Stimulated activated CD8-positive, alpha-beta memory T cell treated with anti-CD3 and anti-CD28 coated beads, Interleukin-15, amount 100 ng/mL, for 48 hours (primary cell): ENCODE data around the gene HOXA6.

ENCODE experiments used
- DNase-seq, 2 donors: peaks; one replicate each; pipeline ENCODE4 v3.0.0-alpha.2; 2020; ENCODE audit warnings: low read depth in 2 of 2

The HOXA6 gene

GRCh38 chr7:27137640-27138315 lies 9.8 kb downstream of the HOXA6 start:
- DNase-seq, result no peak

GRCh38 chr7:27134392-27134791 lies 13.2 kb downstream of the HOXA6 start:
- no peak for DNase-seq

- DNase-seq, result no peak
These were observed 14.0 kb downstream of the HOXA6 start for GRCh38 chr7:27133409-27134231.

GRCh38 chr7:27132978-27133377 lies 14.6 kb downstream of the HOXA6 start:
- no peak for DNase-seq

DNA sequence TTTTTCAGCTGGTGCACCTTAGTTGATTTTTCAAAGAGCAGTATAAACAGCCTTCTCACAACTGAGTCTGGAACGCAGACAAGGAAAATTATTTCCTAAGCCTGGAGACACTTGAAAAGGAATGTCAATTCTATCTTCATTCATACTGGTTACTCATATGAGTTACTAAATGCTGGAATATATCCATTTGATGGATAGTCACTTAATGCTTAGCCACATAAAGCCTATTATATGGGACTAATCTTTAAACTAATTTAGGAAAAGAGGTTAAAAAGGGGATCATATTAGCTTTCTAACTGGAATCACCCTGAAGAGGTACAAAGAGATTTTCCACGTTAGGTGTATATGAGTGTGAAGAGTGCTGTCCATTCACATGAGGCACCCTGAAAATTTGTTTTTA lies 15.4 kb downstream of the HOXA6 start:
- no peak for DNase-seq

DNA sequence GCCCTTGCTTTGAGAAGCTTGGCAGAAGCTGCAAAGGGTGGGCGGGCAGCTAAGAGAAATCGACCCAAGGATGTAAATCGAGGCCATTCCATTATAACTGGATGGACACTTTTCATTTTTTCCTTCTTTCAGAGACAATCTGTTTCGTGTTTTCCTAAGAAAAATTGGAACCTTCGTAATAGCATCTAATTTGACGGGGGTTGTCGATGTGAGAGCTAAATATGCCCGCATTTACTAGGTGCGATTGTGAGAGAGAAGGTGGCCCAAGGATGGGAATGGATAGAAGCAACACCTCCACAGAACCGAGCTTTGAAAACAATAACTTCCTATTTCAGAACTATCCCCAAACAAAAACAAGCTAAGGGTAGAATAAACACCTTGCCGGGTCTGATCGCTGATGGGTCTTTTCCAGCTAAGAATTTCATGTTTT lies 16.2 kb downstream of the HOXA6 start:
- no peak for DNase-seq

GRCh38 chr7:27130540-27131389 lies 16.8 kb downstream of the HOXA6 start, which contains the start of gene HOXA4:
Gene HOXA4 (minus strand): TSS chr7:27130757. CDS start chr7:27130733, 24 bp downstream.
- DNase-seq, result peak; percentile 30 to 47

DNA sequence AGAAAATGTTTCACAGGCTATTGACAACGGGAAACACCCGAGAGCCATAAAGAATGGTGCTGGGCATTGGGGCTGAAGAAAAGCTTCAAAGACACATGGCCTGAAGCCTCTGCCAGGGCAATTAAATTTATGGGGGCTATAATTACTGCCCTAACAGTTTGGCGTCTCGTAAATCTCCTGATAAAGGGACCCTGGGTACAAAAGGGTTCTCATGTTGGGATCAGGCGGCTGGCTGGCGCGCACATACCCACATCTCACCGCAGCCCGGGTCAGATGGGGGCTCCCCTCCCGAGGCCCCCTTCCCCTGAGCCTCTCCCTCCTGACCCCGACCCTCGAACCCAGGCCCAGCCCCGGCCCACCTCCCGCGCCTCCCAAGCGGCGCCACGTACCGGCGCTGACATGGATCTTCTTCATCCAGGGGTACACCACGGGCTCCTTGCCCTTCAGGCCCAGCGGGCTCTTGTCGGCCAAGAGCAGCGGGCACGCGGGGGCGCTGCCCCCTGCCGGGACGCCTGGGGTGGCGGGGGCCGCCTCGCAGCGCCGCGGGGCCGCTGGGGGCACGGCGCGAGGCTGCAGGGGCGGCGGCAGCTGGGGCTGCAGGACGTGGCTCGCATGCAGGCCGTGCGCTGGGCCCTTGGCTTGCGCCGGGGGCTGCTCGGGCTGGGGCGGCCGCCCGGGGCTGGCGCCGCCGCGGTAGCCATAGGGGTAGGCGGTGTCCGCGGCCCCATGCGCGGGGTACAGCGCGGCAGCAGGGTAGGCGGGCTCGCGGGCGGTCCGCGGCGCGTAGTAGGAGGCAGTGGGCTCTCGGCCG lies 17.6 kb downstream of the HOXA6 start:
- DNase-seq, result no peak

- DNase-seq, result no peak
These were observed 18.5 kb downstream of the HOXA6 start for GRCh38 chr7:27128776-27129728.

- no peak for DNase-seq
These were observed 19.5 kb downstream of the HOXA6 start for GRCh38 chr7:27128034-27128433.

GRCh38 chr7:27126596-27127327 lies 20.8 kb downstream of the HOXA6 start:
- DNase-seq, result no peak

DNA sequence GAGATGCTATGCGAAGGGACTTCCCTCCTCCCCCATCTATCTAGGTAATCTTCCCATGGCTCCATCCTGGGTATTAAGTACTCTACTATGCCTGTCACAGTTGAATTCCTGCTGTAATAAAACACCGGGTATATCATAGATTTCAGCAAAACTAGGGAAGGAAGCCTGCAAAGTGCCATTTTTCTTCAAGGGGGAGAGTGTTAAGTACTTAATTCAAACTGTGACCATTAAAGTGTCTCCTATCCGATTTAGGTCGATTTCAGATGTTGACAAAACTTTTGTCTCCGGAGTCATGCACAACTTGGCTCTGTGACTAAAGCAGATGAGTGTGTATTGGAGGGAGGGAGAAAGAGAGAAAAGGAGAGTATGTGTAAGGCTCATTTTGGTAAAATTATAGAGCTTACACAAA lies 21.6 kb downstream of the HOXA6 start:
- no peak for DNase-seq

- no peak for DNase-seq
These were observed 22.5 kb downstream of the HOXA6 start for GRCh38 chr7:27124902-27125689.

DNA sequence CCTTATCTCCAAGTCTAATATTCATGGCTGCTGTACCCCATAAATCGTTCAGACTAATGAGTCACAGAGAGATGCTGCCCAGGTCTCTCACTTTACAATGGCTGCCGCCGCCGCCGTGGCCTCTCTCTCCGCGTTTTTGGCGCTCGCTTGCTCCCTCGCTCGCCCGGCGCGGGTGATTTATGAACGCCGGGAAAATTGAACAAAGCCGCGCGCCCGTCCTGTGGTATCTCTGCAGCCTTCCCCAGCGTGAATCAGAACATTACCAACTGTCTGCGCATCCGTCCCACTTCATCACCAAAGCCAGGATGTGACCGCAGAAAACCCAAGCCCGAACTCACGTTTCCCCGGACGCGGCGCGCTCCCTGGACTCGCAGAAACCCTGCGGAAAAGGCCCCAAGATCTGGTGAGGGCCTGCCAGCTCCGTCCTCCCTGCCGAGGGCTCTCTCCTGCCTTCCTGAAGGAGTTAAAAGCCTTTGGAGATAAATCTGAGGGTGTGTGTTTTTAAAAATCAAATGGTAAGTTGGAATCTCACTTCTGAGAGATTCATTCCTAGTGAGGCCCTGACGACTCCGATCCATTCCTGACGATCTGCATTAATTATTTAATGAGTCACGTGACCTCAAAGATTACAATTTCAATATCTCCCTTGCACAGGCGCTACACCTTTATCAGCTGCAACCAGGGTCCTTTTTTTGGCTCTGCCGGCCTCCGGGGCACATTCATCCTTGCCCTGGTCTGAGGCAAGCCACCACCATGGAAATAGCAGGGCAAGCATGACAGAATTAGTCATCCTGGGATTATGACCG lies 23.3 kb downstream of the HOXA6 start:
- DNase-seq, result no peak

DNA sequence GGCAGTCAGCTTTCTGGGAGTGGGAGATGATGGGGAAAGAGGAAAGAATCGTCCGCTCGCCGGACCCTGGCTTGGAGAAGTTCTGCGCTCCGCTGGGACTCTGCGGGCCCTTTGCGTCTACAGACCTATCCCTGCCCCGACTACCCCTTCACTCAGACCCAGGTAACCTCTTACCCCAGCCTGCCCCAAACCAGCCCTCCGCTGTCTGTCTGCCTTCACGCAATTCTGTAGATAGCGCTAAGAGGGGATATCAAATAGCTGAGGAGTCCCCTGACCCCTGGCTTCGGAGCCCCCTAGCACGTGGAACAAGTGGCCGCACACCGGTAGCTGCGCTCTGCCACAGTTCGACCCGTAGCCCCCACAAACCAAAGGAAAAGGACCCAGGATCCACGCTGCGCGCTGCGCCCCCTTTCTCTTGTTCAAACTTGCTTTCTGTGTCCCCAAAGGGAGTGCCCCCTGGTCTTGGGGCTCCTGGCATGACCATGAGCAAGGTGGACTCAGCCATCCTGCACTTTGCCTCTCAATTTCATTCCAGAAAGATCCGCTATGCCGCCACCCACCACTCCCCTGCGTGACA lies 24.0 kb downstream of the HOXA6 start:
- DNase-seq, result no peak

- no peak for DNase-seq
These were observed 24.5 kb downstream of the HOXA6 start for GRCh38 chr7:27123007-27123476.
